Duodenal mucosa (tissue), 2 donors: ENCODE results near the gene ST6GALNAC1.
"Not testable (repeated sequence)": the region's sequence is repeated elsewhere in the genome, so short reads cannot be mapped to it uniquely, and the experiment has no call there.

Experiments used
- H3K27ac ChIP-seq: one replicate; pipeline ENCODE4 v1.7.0; 2013; ENCODE audit warnings: low read depth, low read length
- H3K27me3 ChIP-seq, 2 donors: one replicate each; pipeline ENCODE4 v1.7.0; 2013; ENCODE audit warnings: low read length in 2 of 2, control low read depth in 1 of 2; ENCODE audit not compliant: insufficient read depth in 2 of 2, control insufficient read depth in 1 of 2
- H3K36me3 ChIP-seq, 2 donors: one replicate each; pipeline ENCODE4 v1.7.0; 2013; ENCODE audit warnings: low read length in 2 of 2, control low read depth in 1 of 2; ENCODE audit not compliant: insufficient read depth in 2 of 2, control insufficient read depth in 1 of 2
- H3K4me1 ChIP-seq, 2 donors: one replicate each; pipeline ENCODE4 v1.7.0; 2013; ENCODE audit warnings: low read length in 2 of 2, control low read depth in 1 of 2; ENCODE audit not compliant: insufficient read depth in 2 of 2, control insufficient read depth in 1 of 2
- H3K4me3 ChIP-seq, 2 donors: one replicate each; pipeline ENCODE4 v1.7.0; 2013; ENCODE audit warnings: low read length in 2 of 2, low read depth in 1 of 2
- H3K9ac ChIP-seq, 2 donors: one replicate each; pipeline ENCODE4 v1.7.0; 2013; ENCODE audit warnings: low read length in 2 of 2, low read depth in 1 of 2
- H3K9me3 ChIP-seq, 2 donors: one replicate each; pipeline ENCODE4 v1.7.0; 2013; ENCODE audit warnings: low read length in 2 of 2, control low read depth in 1 of 2; ENCODE audit not compliant: control insufficient read depth in 1 of 2

ST6GALNAC1 gene

GRCh38 chr17:76644995-76645394 lies 1.4 kb upstream of the ST6GALNAC1 start:
- Histone ChIP-seq H3K9me3 (no peaks in the 10 kb centered on the region), H3K27me3 (peaks cover 0 to 8% of the 10 kb centered on the region in 2 donors), H3K27ac (no peak overlapping the region), H3K9ac (peak overlapping the region; percentile 1 to 4), H3K4me3 (peak overlapping the region; percentile 4 to 19), H3K36me3 (no peaks in the 10 kb centered on the region), H3K4me1 (peaks cover 24 to 27% of the 10 kb centered on the region in 2 donors)

GRCh38 chr17:76642994-76643393 lies 563 bp downstream of the ST6GALNAC1 start:
- peak overlapping the region; percentile 53 for H3K27ac ChIP-seq
- H3K9ac ChIP-seq, result peak overlapping the region; percentile 81 to 82
- H3K27me3 ChIP-seq, result peaks cover 0 to 4% of the 10 kb centered on the region in 2 donors
- H3K4me1 ChIP-seq, result peaks cover 24% of the 10 kb centered on the region in 2 donors
- H3K9me3 ChIP-seq, result no peaks in the 10 kb centered on the region
- peak overlapping the region; percentile 81 to 86 for H3K4me3 ChIP-seq
- H3K36me3 ChIP-seq, result no peaks in the 10 kb centered on the region

GRCh38 chr17:76642032-76642561 lies 1.5 kb downstream of the ST6GALNAC1 start:
- Histone ChIP-seq H3K9me3 (no peaks in the 10 kb centered on the region), H3K4me1 (peaks cover 24% of the 10 kb centered on the region in 2 donors), H3K9ac (peak overlapping the region; percentile 20 to 81), H3K36me3 (no peaks in the 10 kb centered on the region), H3K27me3 (peaks cover 0 to 4% of the 10 kb centered on the region in 2 donors), H3K27ac (no peak overlapping the region), H3K4me3 (peak overlapping the region; percentile 81 to 86)

GRCh38 chr17:76641501-76641900 lies 2.1 kb downstream of the ST6GALNAC1 start:
- Histone ChIP-seq H3K9ac (no peak overlapping the region), H3K36me3 (no peaks in the 10 kb centered on the region), H3K27ac (no peak overlapping the region), H3K4me3 (peak overlapping the region; percentile 41 to 62), H3K9me3 (no peaks in the 10 kb centered on the region), H3K27me3 (peaks cover 0 to 4% of the 10 kb centered on the region in 2 donors), H3K4me1 (peaks cover 24% of the 10 kb centered on the region in 2 donors)

GRCh38 chr17:76640550-76641380 lies 2.8 kb downstream of the ST6GALNAC1 start:
- Histone ChIP-seq H3K27ac (no peak overlapping the region), H3K9ac (no peak overlapping the region)

GRCh38 chr17:76638263-76638662 lies 5.3 kb downstream of the ST6GALNAC1 start:
- no peak overlapping the region for H3K27ac ChIP-seq
- no peaks in the 10 kb centered on the region for H3K9me3 ChIP-seq
- H3K9ac ChIP-seq, result no peak overlapping the region
- H3K4me1 ChIP-seq, result peaks cover 9 to 13% of the 10 kb centered on the region in 2 donors
- H3K4me3 ChIP-seq, result no peak overlapping the region
- H3K27me3 ChIP-seq, result peaks cover 0 to 4% of the 10 kb centered on the region in 2 donors
- peaks cover 0 to 10% of the 10 kb centered on the region in 2 donors for H3K36me3 ChIP-seq

More at GRCh38 chr17:76640550-76641380, 2.8 kb downstream of the ST6GALNAC1 start:
- H3K4me1 ChIP-seq, result peaks cover 21 to 22% of the 10 kb centered on the region in 2 donors
- H3K27me3 ChIP-seq, result peaks cover 0 to 4% of the 10 kb centered on the region in 2 donors
- no peaks in the 10 kb centered on the region for H3K9me3 ChIP-seq
- H3K4me3 ChIP-seq, result peak overlapping the region; percentile 41 to 62
- H3K36me3 ChIP-seq, result peaks cover 0 to 6% of the 10 kb centered on the region in 2 donors

- not testable (repeated sequence) for H3K9ac ChIP-seq, H3K27ac ChIP-seq, H3K4me3 ChIP-seq, H3K9me3 ChIP-seq, H3K27me3 ChIP-seq
- H3K36me3 ChIP-seq, result peaks cover 0 to 10% of the 10 kb centered on the region in 2 donors
- peaks cover 15 to 23% of the 10 kb centered on the region in 2 donors for H3K4me1 ChIP-seq
Observed at GRCh38 chr17:76636486-76637206, 6.9 kb downstream of the ST6GALNAC1 start.

- no peaks in the 10 kb centered on the region for H3K9me3 ChIP-seq
- no peaks in the 10 kb centered on the region for H3K27me3 ChIP-seq
- no peak overlapping the region for H3K27ac ChIP-seq
- H3K9ac ChIP-seq, result no peak overlapping the region
- peaks cover 0 to 10% of the 10 kb centered on the region in 2 donors for H3K36me3 ChIP-seq
- no peak overlapping the region for H3K4me3 ChIP-seq
- peaks cover 22 to 27% of the 10 kb centered on the region in 2 donors for H3K4me1 ChIP-seq
Observed at GRCh38 chr17:76635659-76636360, 7.7 kb downstream of the ST6GALNAC1 start.

GRCh38 chr17:76635039-76635438 lies 8.5 kb downstream of the ST6GALNAC1 start:
- Histone ChIP-seq H3K4me3 (no peak overlapping the region), H3K9me3 (no peaks in the 10 kb centered on the region), H3K9ac (no peak overlapping the region), H3K36me3 (peaks cover 0 to 10% of the 10 kb centered on the region in 2 donors), H3K27me3 (no peaks in the 10 kb centered on the region), H3K4me1 (peaks cover 22 to 28% of the 10 kb centered on the region in 2 donors), H3K27ac (no peak overlapping the region)
